Measurements from ENCODE around the gene COL10A1.

DNA sequence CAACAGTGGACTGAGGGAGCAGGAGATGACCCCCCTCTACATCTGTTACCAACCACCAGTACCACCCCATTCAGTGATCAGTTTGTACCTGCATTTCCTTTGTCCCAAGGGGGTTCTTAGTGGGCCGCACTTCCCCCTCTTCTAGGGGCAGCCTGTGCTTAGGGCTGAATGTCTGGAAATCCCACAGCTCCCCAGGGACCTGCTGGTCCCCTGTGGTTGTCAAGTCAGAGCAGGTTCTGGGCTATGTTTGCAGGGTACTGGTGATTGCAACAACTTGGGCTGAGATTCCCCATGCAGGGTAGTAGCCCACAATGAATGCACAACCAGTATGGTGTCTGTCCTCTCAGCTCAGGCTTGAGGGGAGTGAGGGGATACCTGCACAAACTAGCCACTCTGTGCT lies 39.7 kb upstream of the COL10A1 start:
- TF ChIP-seq, protein P1, sequence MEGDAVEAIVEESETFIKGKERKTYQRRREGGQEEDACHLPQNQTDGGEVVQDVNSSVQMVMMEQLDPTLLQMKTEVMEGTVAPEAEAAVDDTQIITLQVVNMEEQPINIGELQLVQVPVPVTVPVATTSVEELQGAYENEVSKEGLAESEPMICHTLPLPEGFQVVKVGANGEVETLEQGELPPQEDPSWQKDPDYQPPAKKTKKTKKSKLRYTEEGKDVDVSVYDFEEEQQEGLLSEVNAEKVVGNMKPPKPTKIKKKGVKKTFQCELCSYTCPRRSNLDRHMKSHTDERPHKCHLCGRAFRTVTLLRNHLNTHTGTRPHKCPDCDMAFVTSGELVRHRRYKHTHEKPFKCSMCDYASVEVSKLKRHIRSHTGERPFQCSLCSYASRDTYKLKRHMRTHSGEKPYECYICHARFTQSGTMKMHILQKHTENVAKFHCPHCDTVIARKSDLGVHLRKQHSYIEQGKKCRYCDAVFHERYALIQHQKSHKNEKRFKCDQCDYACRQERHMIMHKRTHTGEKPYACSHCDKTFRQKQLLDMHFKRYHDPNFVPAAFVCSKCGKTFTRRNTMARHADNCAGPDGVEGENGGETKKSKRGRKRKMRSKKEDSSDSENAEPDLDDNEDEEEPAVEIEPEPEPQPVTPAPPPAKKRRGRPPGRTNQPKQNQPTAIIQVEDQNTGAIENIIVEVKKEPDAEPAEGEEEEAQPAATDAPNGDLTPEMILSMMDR (IDR thresholded peaks at IDR 0.05), result no peak
- TF ChIP-seq POLR2A (IDR thresholded peaks at IDR 0.05) (no peak), POLR2AphosphoS5 (IDR thresholded peaks at IDR 0.05) (no peak)

All from suprapubic skin (tissue), 4 donors.